Effector CD4-positive, alpha-beta T cell (primary cell): Measurements from ENCODE around the gene CLEC7A. TPM values are rescaled to one million over a fixed set of nuclear protein-coding genes. Genes with fewer than 3 reads are reported as not detected.

Source experiments
- DNase-seq: peaks from one replicate; pipeline ENCODE4 v3.0.0-alpha.2; 2020
- total RNA-seq: gene quantifications from one replicate; lab custom pipeline; 2026; lab: John Stamatoyannopoulos, UW

Gene CLEC7A
- total RNA-seq, result not detected

DNA sequence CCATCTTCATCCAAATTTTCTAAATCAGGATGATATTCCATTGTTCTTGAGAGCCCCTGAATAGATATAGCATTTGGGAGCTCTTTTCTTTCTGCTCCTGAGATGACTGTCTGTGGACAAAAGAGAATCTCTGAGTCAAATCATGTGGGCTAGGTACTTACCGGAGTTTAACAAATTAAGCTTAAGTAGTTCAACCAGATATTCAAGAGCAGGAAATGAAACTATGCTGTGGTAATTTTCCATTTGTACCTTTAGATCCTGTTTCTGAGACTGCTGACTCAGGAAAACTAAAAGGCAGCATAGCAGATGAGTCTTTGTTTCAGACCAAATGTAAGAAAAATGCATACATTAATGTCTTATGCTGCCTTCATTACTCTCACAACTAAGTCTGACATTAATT lies at the start of gene CLEC7A:
Gene CLEC7A (minus strand): TSS at position 158 of the 400 bp plus-strand sequence. CDS start 117 bp downstream, at position 41.
- no peak for DNase-seq

DNA sequence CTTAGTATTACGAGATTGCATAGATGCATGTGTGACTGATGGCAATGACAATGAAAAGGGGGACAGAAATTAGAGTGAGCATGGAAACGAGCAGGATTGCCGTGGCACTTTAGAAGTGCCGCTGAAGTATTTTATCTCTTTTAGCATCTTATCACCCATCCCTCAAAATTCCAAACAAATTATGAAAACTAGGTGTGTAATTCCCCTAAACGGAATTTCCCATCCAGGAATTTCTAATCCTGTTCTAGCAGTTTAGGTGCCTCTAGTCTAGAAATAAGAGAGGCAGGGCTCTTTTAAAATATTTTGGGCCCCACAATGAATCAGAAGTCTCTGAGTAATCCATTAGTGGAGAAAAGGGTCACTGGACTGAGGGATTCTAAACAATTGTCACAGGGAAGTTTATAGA lies 49.8 kb upstream of the CLEC7A start:
- DNase-seq, result no peak

DNA sequence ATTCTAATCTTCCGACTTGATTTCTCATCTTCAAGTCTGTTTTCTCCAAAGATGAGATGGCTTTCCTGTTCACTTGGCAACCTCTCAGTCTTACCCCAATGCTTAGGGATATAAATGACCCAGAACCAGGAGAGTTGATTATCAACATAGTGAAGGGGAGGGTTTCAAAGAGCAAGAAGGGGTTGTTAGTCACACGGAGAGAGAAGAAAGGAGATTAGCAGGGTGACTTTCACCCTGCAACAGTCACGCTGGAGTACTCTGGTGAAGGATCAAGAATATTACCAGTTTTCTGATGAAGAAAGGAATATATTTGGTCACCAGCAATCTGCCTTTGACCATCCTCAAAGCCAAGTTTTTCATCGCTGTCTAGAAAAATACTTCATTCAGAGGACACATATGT lies 48.8 kb upstream of the CLEC7A start, which contains the start of gene TMEM52B:
Gene TMEM52B (plus strand): TSS at position 212 of the 400 bp plus-strand sequence. CDS start 543 bp downstream, outside the sequence.
- DNase-seq, result no peak

DNA sequence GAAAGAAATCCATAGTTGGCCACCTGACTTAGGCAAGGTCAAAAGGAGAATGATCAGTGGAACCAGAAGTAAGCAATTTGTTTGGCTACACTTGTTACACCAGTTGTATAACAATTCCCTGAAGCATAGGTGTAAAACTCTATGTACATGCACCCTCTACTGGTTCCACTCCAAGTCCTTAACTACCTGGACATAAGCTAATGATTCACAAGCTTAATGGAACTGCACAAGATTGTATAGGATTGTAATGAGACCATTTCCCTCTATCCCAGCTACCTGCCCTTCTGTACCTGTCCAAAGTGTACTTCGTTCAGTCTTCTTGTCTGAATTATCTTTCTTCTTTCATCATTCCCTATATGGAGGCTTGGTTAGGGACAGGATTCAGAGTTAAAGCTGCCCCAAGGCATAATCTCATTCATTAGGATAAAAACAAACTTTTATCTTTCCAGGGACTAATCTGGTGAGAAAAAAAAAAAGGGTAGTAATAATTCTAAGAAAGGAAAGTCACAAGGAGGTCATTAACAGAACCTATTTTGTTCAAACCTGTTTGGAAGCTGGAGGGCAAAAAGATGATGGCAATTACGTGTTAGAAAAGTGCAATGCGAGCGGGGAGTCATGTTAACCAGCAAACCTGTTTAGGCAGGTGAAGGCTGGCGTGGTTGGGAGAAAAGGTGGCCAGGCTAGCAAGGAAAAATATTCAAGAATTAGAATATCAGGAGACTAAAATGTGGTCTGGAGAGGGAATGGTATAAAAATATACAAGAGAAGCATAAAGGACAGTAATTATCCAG lies 46.0 kb upstream of the CLEC7A start:
- DNase-seq, result no peak

DNA sequence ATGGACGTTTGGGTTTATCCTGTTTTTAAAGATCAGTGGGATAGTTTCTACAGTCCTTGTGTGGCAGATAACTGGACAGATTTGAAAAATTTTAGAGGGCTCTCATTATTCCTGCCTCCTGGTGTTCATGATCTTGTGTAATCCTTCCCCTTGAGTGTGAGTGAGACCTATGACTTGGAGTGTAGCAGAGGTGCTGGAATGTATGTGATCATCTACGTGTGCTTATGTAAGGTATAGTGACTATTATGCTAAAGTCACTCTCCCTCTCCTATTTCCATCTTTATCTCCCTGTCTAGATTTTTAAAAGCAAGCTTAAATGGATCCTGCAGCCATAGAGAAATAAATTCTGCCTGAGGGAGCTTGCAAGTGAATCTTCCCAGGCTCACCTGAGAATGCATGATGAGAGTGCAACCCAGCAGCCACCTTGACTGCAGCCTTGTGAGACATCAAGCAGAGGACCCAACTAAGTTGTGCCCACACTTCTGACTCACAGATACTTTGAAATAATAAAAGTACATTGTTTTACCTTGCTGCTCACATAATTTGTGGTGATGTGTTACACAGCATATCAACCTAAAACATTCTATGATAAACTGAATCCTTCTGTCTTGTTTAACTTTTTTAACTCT lies 45.1 kb upstream of the CLEC7A start:
- no peak for DNase-seq

DNA sequence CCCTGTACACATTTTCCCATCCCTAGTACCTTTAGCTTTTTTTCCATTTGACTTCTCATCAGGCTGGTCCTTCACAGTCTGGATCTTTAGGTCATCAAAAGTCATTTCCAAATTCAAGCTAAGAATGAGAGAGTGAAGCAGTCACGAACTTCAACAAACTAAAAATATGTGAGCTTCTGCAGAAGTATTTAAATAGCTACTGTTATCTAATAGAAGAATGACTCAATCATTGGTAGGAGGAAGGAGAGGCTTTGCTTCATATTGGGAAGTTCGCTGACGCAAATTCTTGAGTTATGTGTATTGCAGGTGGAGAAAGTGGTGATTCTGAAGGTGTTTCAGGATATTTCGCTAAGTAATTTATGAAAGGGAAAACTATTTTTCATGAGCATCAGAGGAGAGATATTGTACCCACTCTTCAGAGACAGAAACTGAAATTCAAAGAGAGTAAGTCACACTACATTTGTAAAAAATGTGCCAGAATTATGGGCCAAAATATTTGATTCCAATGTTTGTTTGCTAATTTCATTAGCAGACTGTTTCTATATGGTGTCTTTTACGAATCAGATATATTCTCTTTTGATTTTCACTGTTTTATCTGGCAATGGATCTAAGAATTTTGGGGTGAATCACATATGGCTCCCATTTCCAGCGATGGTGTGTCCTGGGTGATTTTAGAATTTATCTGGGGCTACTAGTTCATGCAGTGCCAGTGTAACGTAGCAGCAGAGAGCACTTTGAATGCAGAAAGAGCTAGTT lies 42.2 kb upstream of the CLEC7A start, which contains the start of gene OLR1:
Gene OLR1 (minus strand): TSS at position 160 of the 756 bp plus-strand sequence. CDS start 55 bp downstream, at position 105.
- no peak for DNase-seq

DNA sequence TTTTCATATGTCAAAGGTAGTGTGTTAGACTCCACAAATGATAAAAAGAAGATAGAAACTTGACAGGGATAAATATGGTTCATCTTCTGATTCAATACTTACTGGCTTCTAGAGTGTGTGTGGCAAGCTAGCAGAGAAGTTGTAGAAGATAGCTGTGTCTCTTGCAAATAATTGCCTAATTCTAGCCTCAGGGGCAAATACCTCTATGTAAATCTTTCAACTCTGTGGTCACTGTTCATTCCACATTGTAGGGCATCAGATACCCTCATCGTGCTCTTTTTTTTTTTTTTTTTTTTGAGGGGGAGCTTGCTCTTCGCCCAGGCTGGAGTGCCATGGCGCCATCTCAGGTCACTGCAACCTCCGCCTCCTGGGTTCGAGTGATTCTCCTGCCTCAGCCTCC lies 40.2 kb upstream of the CLEC7A start:
- DNase-seq, result no peak

DNA sequence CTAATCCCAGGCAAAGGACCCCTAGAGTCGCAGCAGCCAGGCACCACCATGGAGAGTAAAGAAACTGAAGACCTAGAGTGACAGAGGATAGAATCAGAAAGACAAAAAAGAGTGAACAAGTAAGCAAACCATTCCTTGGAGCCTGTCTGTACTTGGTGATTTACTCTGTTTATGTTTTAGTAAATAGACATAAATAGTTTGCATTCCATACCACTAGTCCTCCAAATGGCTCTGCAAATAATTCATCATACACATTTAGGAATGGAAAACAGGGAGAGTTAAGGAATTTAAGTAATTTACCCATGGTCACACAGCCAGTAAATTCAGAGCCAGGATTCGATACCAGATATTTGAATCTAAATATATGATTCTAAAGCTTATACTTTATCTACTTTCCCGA lies 39.1 kb upstream of the CLEC7A start:
- no peak for DNase-seq

DNA sequence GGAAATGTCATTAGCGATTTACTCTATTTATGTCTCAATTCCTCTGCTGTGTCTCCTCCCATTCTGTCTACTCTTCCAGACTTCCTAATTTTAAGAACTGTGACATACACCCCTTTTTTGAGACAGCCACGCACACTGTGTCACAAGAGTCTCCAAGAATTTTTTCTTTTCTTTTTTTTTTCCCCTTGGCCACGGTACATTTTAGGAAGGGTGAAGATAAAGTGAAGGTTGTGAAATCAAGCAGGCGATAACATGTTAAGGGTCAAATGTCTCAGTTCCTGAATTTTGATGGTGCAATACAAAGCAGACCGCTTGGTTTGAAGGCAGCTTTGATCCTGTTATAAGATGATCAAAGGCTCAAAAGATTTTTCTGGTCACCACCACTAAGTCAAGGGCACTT lies 37.6 kb upstream of the CLEC7A start:
- DNase-seq, result no peak

- no peak for DNase-seq
Measured at GRCh38 chr12:10165421-10165820, 35.4 kb upstream of the CLEC7A start.

DNA sequence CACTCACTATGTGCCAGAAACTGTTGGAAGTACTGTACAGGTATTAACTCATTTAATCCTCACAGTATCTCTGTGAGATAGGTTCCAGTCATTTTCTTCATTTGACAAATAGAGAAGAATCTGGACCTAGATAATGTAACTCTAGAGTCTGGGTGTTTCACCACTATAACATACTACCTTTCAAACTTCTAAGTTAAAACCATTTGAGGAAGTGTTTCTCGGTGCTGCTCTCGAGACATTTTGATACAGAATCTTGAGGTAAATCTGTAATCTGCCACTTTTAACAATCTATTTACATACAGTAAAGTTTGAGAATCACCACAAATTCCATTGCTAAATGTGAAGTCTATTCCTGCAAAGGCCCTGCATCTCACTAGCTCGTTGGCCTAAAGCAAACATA lies 33.1 kb upstream of the CLEC7A start:
- DNase-seq, result no peak

DNA sequence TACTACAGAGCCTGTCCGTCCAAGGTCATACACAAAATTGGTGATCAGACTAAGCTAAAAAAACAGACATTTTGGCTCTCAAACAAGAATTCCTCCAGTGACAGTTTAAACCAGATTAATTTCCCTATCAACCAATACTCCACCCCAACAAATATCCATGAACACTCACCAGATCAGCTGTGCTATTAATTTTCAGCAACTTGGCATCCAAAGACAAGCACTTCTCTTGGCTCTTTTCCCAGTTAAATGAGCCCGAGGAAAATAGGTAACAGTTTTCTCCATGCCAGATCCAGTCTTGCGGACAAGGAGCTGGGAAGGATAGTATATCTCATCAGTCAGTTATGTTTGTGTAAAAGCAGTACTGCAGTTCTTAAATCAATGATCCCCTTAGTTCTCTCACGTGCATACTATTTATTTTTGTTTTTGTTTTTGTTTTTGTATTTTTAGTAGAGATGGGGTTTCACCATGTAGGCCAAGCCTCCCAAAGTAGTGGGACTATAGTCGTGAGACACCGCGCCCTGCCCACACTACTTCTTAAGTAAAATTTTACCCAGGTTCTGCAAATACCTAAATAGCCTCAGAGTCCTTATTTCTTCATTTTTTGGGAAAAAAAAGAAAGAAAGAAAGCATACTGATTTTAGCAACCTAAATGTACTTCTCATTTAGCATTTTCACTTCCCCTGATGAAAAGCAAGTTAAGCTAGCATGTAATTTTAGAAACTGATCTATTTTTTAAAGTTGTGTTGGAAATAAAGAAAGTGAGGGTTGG lies 30.8 kb upstream of the CLEC7A start:
- DNase-seq, result no peak

- DNase-seq, result no peak
Measured at GRCh38 chr12:10159280-10159679, 29.3 kb upstream of the CLEC7A start.

DNA sequence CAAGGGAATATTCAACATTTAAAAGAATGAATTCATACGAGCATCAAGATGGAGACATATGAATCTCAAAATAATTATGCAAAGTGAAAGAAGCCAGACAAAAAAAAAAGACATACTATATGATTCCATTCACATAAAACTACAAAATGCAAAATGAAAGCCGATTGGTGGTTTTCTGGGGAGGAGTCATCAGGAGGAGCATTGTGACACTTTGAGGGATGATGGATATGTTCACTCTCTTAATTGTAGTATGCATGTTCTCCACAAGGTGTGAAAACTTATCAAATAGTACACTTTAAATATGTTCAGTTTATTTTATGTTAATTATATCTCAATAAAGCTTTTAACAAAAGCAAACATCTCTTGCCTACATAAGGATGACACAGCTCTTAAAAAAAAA lies 28.4 kb upstream of the CLEC7A start:
- no peak for DNase-seq

DNA sequence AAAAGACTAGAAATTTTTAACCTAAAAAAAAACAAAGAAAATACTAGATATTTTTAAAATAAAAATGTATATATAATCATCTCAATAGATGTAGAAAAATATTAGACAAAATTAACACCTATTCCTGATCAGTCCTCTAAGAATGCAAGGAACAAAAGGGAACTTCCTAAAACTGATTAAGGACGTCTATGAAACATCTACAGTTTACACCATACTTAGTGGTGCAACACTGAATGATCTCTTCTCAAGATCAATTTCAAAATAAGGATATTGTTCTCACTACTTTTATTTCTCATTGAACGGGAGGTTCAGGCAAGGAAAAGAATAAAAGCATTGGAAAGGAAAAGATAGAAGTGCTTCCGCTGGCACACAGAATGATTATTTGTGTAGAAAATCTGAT lies 26.0 kb upstream of the CLEC7A start:
- no peak for DNase-seq

DNA sequence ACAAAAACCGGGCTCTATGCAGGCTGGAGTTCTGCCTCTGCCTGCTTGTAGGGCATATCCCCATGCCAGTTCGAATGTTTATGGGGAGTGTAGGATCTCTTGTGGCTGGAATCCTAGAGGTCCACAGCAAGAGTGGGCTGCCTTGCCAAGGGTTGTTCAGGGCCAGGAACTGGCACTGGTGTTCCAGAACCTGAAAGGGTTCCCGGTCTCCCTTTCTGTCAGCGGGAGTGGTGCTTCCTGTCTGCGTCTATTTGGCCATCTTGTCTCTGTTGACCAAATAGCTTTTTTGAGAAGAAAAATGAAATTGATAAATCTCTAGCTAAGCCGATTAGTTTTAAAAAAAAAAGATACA lies 24.1 kb upstream of the CLEC7A start:
- DNase-seq, result no peak

- peak; percentile 35 for DNase-seq
Measured at GRCh38 chr12:10153271-10154144, 23.5 kb upstream of the CLEC7A start.

DNA sequence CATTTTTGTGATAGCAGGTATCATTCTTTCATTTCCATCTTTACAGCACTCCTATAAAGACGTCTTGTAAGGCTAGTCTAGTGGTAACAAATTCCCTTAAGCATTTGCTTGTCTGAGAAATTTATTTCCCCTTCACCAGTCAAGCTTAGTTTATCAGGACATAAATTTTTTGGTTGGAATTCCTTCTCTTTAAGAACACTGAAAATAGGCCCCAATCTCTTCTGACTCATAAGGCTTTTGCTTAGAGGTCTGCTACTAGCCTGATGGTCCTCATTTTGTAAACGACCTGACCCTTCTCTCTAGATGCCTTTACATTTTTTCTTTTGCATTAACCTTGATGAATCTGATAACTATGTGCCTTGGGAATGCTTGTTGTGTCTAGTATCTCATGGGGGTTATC lies 21.6 kb upstream of the CLEC7A start:
- no peak for DNase-seq

GRCh38 chr12:10147714-10148403 lies 17.9 kb upstream of the CLEC7A start:
- DNase-seq, result no peak

- DNase-seq, result no peak
Measured at GRCh38 chr12:10142976-10143589, 13.1 kb upstream of the CLEC7A start.

DNA sequence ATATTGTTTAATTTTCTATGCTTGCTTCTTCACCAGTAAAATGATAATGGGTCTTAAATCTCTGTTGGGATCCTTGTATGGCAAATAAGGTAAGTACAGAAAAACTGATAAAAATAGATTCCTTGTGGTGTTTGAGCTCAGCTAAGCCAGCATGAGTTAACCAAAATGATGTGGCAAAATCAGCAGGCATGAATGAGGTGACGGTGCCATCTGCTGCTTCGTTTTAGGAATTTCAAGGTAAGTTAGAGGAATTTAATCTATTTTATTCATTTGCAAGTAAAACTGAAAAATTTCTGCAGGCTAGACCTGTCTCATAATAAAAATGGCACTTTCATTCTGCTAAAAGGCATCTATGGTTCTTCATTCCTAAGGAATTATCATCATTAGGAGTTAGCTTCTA lies 10.0 kb upstream of the CLEC7A start:
- DNase-seq, result peak; percentile 11
